Fibroblast of lung (primary cell): Measurements from ENCODE around the gene PRSS12. TPM values are rescaled to one million over a fixed set of nuclear protein-coding genes. Genes with fewer than 3 reads are reported as not detected.

Experiments used
- DNase-seq, 2 donors: peaks; one replicate each; pipeline versions ENCODE4 v3.0.0 to v3.0.0-alpha.2; 2010; ENCODE audit warnings: low read depth in 2 of 2
- H2AFZ ChIP-seq: 2 replicates; pipeline ENCODE4 v1.5.1; 2012; ENCODE audit warnings: low read length, control low read depth, inconsistent platforms
- H3K27ac ChIP-seq: 2 replicates; pipeline ENCODE4 v1.5.1; 2011; ENCODE audit warnings: low read length, control low read depth; ENCODE audit not compliant: insufficient read depth
- H3K27me3 ChIP-seq: 2 replicates; pipeline ENCODE4 v1.5.1; 2011; ENCODE audit warnings: mild to moderate bottlenecking, low read length; ENCODE audit not compliant: control insufficient read depth, insufficient read depth
- H3K36me3 ChIP-seq: 2 replicates; pipeline ENCODE4 v1.5.1; 2011; ENCODE audit warnings: low read length; ENCODE audit not compliant: control insufficient read depth, insufficient read depth
- H3K4me1 ChIP-seq: 2 replicates; pipeline ENCODE4 v1.5.1; 2011; ENCODE audit warnings: low read length; ENCODE audit not compliant: control insufficient read depth, insufficient read depth; ENCODE audit errors: extremely low read depth
- H3K4me2 ChIP-seq: 2 replicates; pipeline ENCODE4 v1.5.1; 2011; ENCODE audit warnings: low read length, control low read depth; ENCODE audit not compliant: insufficient read depth; ENCODE audit errors: extremely low read depth
- H3K4me3 ChIP-seq, 4 experiments: fragments of 200-600 bp in 1 of 4; sonication (generic) in 1 of 4; replicated peaks in 1 of 4; 2 replicates each; pipeline ENCODE4 v1.5.1; 2011 to 2016; ENCODE audit warnings: low read length in 4 of 4, low read depth in 3 of 4, mild to moderate bottlenecking in 3 of 4, control low read depth in 2 of 4, inconsistent platforms in 1 of 4, mixed read lengths in 1 of 4; ENCODE audit not compliant: insufficient read depth in 1 of 4; ENCODE audit errors: control extremely low read depth in 1 of 4
- H3K79me2 ChIP-seq: 2 replicates; pipeline ENCODE4 v1.5.1; 2012; ENCODE audit warnings: mild to moderate bottlenecking, low read length, inconsistent platforms; ENCODE audit not compliant: control insufficient read depth, insufficient read depth
- H3K9ac ChIP-seq: 2 replicates; pipeline ENCODE4 v1.5.1; 2011; ENCODE audit warnings: mild to moderate bottlenecking, low read length, control low read depth; ENCODE audit not compliant: insufficient read depth
- H3K9me3 ChIP-seq: 2 replicates; pipeline ENCODE4 v1.5.1; 2012; ENCODE audit warnings: low read depth, low read length; ENCODE audit not compliant: control insufficient read depth, insufficient read depth
- H4K20me1 ChIP-seq: 2 replicates; pipeline ENCODE4 v1.5.1; 2011; ENCODE audit warnings: low read length; ENCODE audit not compliant: control insufficient read depth, insufficient read depth; ENCODE audit errors: extremely low read depth
- EZH2 ChIP-seq: IDR thresholded peaks from 2 replicates; pipeline ENCODE4 v1.5.1; 2012; ENCODE audit warnings: low read length, control low read depth, mild to moderate bottlenecking; ENCODE audit errors: missing control alignments
- polyA plus RNA-seq, 2 donors: library from polyadenylated mRNA; depleted of rRNA in 1 of 2; stranded (reverse) in 1 of 2; unstranded in 1 of 2; fragments of >200 nt; gene quantifications; 2 replicates each; pipeline ENCODE4 v1.2.1, GENCODE V29; 2011 to 2012; ENCODE audit warnings: missing spikeins in 1 of 2
- total RNA-seq: library from RNA; depleted of rRNA; stranded (reverse); fragments of >200 nt; gene quantifications from 2 replicates; pipeline ENCODE4 v1.2.1, GENCODE V29; 2014
- TF ChIP-seq, protein P1 (sequence below), 2 donors: IDR thresholded peaks in 1 of 2; conservative IDR thresholded peaks in 1 of 2; 1 replicate in 1 of 2; 2 replicates in 1 of 2; pipeline ENCODE4 v1.5.1; 2011 to 2012; ENCODE audit warnings: low read length in 2 of 2, control low read depth in 1 of 2, inconsistent platforms in 1 of 2, low read depth in 1 of 2, mild to moderate bottlenecking in 1 of 2

Gene PRSS12
- total and polyA plus RNA-seq, 2 donors (not counting 1 experiment from before 2014, with no cell fraction given) = 59.9 to 104 TPM

GRCh38 chr4:118338981-118339765 is 13.6 kb downstream of the PRSS12 start:
- H2AFZ ChIP-seq = no peak overlapping the region
- H3K9me3 ChIP-seq = no peaks in the 10 kb centered on the region
- peak overlapping the region; percentile 44 for H3K4me2 ChIP-seq
- peaks cover 43% of the 10 kb centered on the region for H3K79me2 ChIP-seq
- H4K20me1 ChIP-seq = no peaks in the 10 kb centered on the region
- H3K9ac ChIP-seq = no peak overlapping the region
- H3K4me1 ChIP-seq = peaks cover 23% of the 10 kb centered on the region
- H3K27me3 ChIP-seq = no peaks in the 10 kb centered on the region
- no peak overlapping the region for H3K4me3 ChIP-seq
- H3K36me3 ChIP-seq = no peaks in the 10 kb centered on the region
- DNase-seq = peak; percentile 70 to 77
- H3K27ac ChIP-seq = peak overlapping the region; percentile 78
- no peak for TF ChIP-seq EZH2
- TF ChIP-seq, protein P1, sequence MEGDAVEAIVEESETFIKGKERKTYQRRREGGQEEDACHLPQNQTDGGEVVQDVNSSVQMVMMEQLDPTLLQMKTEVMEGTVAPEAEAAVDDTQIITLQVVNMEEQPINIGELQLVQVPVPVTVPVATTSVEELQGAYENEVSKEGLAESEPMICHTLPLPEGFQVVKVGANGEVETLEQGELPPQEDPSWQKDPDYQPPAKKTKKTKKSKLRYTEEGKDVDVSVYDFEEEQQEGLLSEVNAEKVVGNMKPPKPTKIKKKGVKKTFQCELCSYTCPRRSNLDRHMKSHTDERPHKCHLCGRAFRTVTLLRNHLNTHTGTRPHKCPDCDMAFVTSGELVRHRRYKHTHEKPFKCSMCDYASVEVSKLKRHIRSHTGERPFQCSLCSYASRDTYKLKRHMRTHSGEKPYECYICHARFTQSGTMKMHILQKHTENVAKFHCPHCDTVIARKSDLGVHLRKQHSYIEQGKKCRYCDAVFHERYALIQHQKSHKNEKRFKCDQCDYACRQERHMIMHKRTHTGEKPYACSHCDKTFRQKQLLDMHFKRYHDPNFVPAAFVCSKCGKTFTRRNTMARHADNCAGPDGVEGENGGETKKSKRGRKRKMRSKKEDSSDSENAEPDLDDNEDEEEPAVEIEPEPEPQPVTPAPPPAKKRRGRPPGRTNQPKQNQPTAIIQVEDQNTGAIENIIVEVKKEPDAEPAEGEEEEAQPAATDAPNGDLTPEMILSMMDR (conservative IDR thresholded peaks at IDR 0.05 in 1 of 2, IDR thresholded peaks at IDR 0.05 in 1 of 2; ENCODE audit: low read depth in 1 of 2, low read length in 2 of 2) = no peak

- Histone ChIP-seq H3K9ac (no peak overlapping the region), H3K27me3 (no peaks in the 10 kb centered on the region), H3K9me3 (no peaks in the 10 kb centered on the region), H3K27ac (peak overlapping the region; percentile 78), H2AFZ (no peak overlapping the region), H3K4me1 (peaks cover 23% of the 10 kb centered on the region), H3K4me3 (no peak overlapping the region), H3K79me2 (peaks cover 42% of the 10 kb centered on the region), H4K20me1 (no peaks in the 10 kb centered on the region), H3K36me3 (no peaks in the 10 kb centered on the region), H3K4me2 (peak overlapping the region; percentile 44)
- TF ChIP-seq, protein P1 (conservative IDR thresholded peaks at IDR 0.05 in 1 of 2, IDR thresholded peaks at IDR 0.05 in 1 of 2; ENCODE audit: low read depth in 1 of 2, low read length in 2 of 2) = no peak
- no peak for TF ChIP-seq EZH2
- DNase-seq = no peak
These were observed 14.3 kb downstream of the PRSS12 start for GRCh38 chr4:118338518-118338917.

GRCh38 chr4:118337954-118338353 is 14.8 kb downstream of the PRSS12 start:
- no peak for TF ChIP-seq EZH2
- TF ChIP-seq, protein P1 (conservative IDR thresholded peaks at IDR 0.05 in 1 of 2, IDR thresholded peaks at IDR 0.05 in 1 of 2; ENCODE audit: low read depth in 1 of 2, low read length in 2 of 2) = no peak
- Histone ChIP-seq H3K4me2 (no peak overlapping the region), H2AFZ (no peak overlapping the region), H3K4me3 (no peak overlapping the region), H3K9me3 (no peaks in the 10 kb centered on the region), H3K27ac (peak overlapping the region; percentile 30), H3K4me1 (peaks cover 23% of the 10 kb centered on the region), H3K79me2 (peaks cover 37% of the 10 kb centered on the region), H3K27me3 (no peaks in the 10 kb centered on the region), H3K9ac (no peak overlapping the region), H4K20me1 (no peaks in the 10 kb centered on the region), H3K36me3 (no peaks in the 10 kb centered on the region)
- DNase-seq = no peak
